Measurements from ENCODE around the gene RAB17. TPM values are rescaled to one million over a fixed set of nuclear protein-coding genes. Genes with fewer than 3 reads are reported as not detected.

Gene RAB17
- total and polyA plus RNA-seq, 2 donors from 2014 or later, result 59.1 to 151 TPM

DNA sequence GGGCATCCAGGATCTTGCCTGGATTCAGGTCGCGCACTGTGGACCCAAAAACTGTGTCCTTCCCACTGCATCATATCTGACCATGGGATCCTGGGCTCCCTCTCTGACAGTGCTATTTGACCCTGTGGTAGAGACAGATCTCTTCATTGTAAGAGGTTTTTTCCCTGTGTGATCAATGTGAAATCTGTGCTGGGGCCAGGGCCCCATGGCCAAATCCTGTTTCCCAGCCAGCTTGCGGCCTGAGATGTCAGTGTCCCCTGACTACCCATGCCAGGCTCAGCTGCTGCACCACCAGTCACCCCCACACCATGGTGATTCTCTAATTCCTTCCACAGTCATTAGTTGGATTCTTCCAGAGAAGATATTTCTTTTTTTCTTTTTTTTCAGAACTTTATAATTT lies 20.6 kb downstream of the RAB17 start:
- Histone ChIP-seq H3K4me1 (ENCODE audit: control insufficient read depth in 2 of 3, insufficient read depth in 2 of 3, low read depth in 1 of 3, low read length in 3 of 3) (peaks cover 0 to 7% (median 0%) of the 10 kb centered on the region in 3 donors), H3K9me3 (ENCODE audit: control insufficient read depth in 2 of 3, insufficient read depth in 1 of 3, low read length in 3 of 3) (peaks cover 0 to 5% (median 0%) of the 10 kb centered on the region in 3 donors), H3K9ac (ENCODE audit: low read length in 3 of 3) (no peak overlapping the region), H3K4me3 (ENCODE audit: low read length in 3 of 3) (no peak overlapping the region), H3K27me3 (ENCODE audit: control insufficient read depth, insufficient read depth, low read length) (no peaks in the 10 kb centered on the region), H3K27ac (ENCODE audit: low read depth in 2 of 2, low read length in 2 of 2) (no peak overlapping the region), H3K36me3 (ENCODE audit: control insufficient read depth in 2 of 3, insufficient read depth in 3 of 3, low read length in 3 of 3) (peaks cover 0 to 2% (median 0%) of the 10 kb centered on the region in 3 donors)
- no peak for FAIRE-seq
- no peak for DNase-seq
- TF ChIP-seq, protein P1, sequence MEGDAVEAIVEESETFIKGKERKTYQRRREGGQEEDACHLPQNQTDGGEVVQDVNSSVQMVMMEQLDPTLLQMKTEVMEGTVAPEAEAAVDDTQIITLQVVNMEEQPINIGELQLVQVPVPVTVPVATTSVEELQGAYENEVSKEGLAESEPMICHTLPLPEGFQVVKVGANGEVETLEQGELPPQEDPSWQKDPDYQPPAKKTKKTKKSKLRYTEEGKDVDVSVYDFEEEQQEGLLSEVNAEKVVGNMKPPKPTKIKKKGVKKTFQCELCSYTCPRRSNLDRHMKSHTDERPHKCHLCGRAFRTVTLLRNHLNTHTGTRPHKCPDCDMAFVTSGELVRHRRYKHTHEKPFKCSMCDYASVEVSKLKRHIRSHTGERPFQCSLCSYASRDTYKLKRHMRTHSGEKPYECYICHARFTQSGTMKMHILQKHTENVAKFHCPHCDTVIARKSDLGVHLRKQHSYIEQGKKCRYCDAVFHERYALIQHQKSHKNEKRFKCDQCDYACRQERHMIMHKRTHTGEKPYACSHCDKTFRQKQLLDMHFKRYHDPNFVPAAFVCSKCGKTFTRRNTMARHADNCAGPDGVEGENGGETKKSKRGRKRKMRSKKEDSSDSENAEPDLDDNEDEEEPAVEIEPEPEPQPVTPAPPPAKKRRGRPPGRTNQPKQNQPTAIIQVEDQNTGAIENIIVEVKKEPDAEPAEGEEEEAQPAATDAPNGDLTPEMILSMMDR (IDR thresholded peaks at IDR 0.05; ENCODE audit: borderline replicate concordance, extremely low read depth, insufficient read depth), result no peak
- intact Hi-C loops (cut with DNase I), result loop anchor here (5.0 kb wide), 1 partner anchor 53 kb away; no protein-coding TSS in a partner anchor

DNA sequence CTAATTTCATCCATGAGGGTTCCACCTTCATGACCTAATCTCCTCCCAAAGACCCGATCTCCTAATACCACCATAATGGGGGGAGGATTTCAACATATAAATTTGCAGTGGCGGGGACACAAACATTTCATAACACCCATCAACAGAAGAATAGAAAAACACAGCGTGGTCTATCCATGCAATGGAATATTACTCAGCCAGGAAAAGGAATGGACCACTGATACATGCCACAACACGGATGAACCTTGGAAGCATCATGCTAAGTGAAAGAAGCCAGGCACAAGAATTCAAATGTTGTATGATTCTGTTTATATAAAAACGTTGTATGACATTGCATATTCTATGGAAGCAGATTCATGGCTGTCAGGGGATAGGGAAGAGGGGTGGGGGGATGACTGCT lies 21.5 kb downstream of the RAB17 start:
- FAIRE-seq, result no peak
- intact Hi-C loops (cut with DNase I), result no loop called here

GRCh38 chr2:237568121-237568660 lies 22.3 kb downstream of the RAB17 start:
- H3K4me1 ChIP-seq (ENCODE audit: control insufficient read depth in 2 of 3, insufficient read depth in 2 of 3, low read depth in 1 of 3, low read length in 3 of 3), result peaks cover 0 to 7% (median 0%) of the 10 kb centered on the region in 3 donors
- peaks cover 0 to 5% (median 0%) of the 10 kb centered on the region in 3 donors for H3K9me3 ChIP-seq (ENCODE audit: control insufficient read depth in 2 of 3, insufficient read depth in 1 of 3, low read length in 3 of 3)
- no peak overlapping the region for H3K4me3 ChIP-seq (ENCODE audit: low read length in 3 of 3)
- DNase-seq (peak in 1 of 5 donors; percentile 57), FAIRE-seq (no peak)
- H3K27ac ChIP-seq (ENCODE audit: low read depth in 2 of 2, low read length in 2 of 2), result no peak overlapping the region
- TF ChIP-seq, protein P1 (IDR thresholded peaks at IDR 0.05; ENCODE audit: borderline replicate concordance, extremely low read depth, insufficient read depth), result no peak
- H3K36me3 ChIP-seq (ENCODE audit: control insufficient read depth in 2 of 3, insufficient read depth in 3 of 3, low read length in 3 of 3), result peaks cover 0 to 2% (median 0%) of the 10 kb centered on the region in 3 donors
- H3K9ac ChIP-seq (ENCODE audit: low read length in 3 of 3), result no peak overlapping the region
- intact Hi-C loops (cut with DNase I), result no loop called here
- H3K27me3 ChIP-seq (ENCODE audit: control insufficient read depth, insufficient read depth, low read length), result no peaks in the 10 kb centered on the region

More for the DNA sequence above, 21.5 kb downstream of the RAB17 start:
- peaks cover 0 to 7% (median 0%) of the 10 kb centered on the region in 3 donors for H3K4me1 ChIP-seq (ENCODE audit: control insufficient read depth in 2 of 3, insufficient read depth in 2 of 3, low read depth in 1 of 3, low read length in 3 of 3)
- no peaks in the 10 kb centered on the region for H3K27me3 ChIP-seq (ENCODE audit: control insufficient read depth, insufficient read depth, low read length)
- H3K27ac ChIP-seq (ENCODE audit: low read depth in 2 of 2, low read length in 2 of 2), result no peak overlapping the region
- peaks cover 0 to 2% (median 0%) of the 10 kb centered on the region in 3 donors for H3K36me3 ChIP-seq (ENCODE audit: control insufficient read depth in 2 of 3, insufficient read depth in 3 of 3, low read length in 3 of 3)
- TF ChIP-seq, protein P1 (IDR thresholded peaks at IDR 0.05; ENCODE audit: borderline replicate concordance, extremely low read depth, insufficient read depth), result no peak
- no peak overlapping the region for H3K4me3 ChIP-seq (ENCODE audit: low read length in 3 of 3)
- no peak overlapping the region for H3K9ac ChIP-seq (ENCODE audit: low read length in 3 of 3)
- DNase-seq, result no peak
- H3K9me3 ChIP-seq (ENCODE audit: control insufficient read depth in 2 of 3, insufficient read depth in 1 of 3, low read length in 3 of 3), result peaks cover 0 to 5% (median 0%) of the 10 kb centered on the region in 3 donors

Measured in kidney (tissue), 14 donors.